GM12865 (cell line): ENCODE measurements around the gene FOXA2.

Source experiments
- DNase-seq: peaks from one replicate; pipeline ENCODE4 v3.0.0; 2010; ENCODE audit warnings: low read depth
- H3K4me3 ChIP-seq: 2 replicates; pipeline ENCODE4 v1.5.1; 2011; ENCODE audit warnings: mild to moderate bottlenecking, low read depth, low read length, control low read depth
- TF ChIP-seq, protein P1 (sequence below): IDR thresholded peaks from 2 replicates; pipeline ENCODE4 v1.5.1; 2011; ENCODE audit warnings: low read length, control low read depth, low read depth, inconsistent platforms; ENCODE audit not compliant: insufficient read depth; ENCODE audit errors: missing control alignments

FOXA2 gene

DNA sequence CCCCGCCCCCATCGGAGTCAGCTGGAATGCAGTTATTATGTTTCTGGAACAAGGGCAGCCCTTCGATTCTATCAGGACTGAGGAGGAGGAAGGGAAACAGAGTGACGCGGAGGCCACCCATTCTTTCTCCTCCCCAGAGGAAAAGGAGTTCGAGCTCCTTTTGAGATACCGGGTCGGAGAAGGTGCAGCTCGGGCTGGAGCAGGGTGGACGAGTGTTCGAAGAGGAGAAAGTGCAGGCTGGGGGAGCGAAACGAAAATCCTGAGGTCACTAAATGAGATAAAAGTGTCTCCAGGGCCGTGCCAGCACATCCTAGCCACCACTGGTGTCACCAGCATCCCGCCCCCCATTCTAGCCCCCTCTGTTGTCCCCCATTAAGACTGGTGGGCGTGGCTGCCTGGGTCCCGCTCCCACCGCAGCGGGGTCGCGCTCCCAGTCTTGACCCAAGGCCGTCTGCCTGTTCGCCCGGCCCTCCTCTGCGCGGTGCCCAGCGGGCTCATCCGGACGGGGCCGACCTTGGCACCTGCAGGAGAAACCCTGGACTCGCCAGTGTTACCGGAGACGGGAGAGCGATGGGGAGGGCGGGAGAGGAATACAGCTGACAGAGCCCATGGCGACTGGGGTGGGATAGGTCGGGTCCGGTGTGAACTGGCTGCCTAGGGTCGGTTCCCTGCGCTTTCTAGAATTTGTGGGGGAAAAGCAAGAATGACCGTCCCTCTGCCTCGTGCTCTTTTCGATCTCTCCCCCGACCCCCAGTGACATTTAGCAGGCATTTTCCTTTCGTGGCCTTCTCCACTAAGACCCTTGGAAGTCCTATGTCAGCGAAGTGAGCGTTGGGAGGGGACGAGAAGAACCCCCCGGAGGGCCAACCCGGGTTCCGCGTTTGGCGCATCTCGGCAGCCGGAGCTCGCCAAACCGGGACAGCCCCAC lies 16.2 kb downstream of the FOXA2 start:
- no peak for DNase-seq
- H3K4me3 ChIP-seq: no peak overlapping the region

DNA sequence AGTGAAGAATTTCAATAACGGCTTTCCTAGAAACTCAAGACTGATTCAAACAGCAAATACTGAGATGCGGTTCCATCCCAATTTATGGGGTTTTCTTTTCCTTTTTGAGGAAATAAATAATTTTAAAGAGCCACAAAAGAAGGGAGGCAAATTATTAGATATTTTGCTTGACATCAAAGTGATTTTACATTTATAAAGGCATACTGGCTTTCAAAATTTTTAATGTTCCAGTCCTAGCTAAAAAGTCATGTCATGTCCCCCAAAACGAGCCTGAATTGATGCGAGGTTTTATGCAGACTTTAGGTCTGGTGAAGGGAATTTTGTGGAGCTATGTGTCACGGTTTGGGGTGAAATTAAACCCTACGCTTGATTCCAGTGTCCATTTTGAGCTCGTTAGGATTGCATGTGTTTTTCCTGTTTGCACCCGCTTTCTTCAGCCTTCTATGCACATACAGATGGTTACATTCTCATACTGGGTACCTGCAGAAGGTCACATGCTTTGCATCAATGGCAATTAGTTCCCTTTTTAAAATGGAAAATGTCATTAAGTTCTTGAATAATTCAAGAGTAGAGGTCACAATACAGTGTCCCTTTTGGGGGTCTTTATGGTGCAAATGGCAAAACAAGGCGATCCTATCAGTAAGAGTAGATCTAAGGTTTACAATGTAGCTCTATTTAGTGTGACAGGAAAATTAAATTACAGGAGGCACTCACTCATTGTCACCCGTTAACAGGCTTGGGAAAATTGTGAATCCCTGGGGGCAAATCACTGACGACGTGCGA lies 17.3 kb downstream of the FOXA2 start:
- TF ChIP-seq, protein P1, sequence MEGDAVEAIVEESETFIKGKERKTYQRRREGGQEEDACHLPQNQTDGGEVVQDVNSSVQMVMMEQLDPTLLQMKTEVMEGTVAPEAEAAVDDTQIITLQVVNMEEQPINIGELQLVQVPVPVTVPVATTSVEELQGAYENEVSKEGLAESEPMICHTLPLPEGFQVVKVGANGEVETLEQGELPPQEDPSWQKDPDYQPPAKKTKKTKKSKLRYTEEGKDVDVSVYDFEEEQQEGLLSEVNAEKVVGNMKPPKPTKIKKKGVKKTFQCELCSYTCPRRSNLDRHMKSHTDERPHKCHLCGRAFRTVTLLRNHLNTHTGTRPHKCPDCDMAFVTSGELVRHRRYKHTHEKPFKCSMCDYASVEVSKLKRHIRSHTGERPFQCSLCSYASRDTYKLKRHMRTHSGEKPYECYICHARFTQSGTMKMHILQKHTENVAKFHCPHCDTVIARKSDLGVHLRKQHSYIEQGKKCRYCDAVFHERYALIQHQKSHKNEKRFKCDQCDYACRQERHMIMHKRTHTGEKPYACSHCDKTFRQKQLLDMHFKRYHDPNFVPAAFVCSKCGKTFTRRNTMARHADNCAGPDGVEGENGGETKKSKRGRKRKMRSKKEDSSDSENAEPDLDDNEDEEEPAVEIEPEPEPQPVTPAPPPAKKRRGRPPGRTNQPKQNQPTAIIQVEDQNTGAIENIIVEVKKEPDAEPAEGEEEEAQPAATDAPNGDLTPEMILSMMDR: no peak

More for the DNA sequence above, 16.2 kb downstream of the FOXA2 start:
- TF ChIP-seq, protein P1: no peak

DNA sequence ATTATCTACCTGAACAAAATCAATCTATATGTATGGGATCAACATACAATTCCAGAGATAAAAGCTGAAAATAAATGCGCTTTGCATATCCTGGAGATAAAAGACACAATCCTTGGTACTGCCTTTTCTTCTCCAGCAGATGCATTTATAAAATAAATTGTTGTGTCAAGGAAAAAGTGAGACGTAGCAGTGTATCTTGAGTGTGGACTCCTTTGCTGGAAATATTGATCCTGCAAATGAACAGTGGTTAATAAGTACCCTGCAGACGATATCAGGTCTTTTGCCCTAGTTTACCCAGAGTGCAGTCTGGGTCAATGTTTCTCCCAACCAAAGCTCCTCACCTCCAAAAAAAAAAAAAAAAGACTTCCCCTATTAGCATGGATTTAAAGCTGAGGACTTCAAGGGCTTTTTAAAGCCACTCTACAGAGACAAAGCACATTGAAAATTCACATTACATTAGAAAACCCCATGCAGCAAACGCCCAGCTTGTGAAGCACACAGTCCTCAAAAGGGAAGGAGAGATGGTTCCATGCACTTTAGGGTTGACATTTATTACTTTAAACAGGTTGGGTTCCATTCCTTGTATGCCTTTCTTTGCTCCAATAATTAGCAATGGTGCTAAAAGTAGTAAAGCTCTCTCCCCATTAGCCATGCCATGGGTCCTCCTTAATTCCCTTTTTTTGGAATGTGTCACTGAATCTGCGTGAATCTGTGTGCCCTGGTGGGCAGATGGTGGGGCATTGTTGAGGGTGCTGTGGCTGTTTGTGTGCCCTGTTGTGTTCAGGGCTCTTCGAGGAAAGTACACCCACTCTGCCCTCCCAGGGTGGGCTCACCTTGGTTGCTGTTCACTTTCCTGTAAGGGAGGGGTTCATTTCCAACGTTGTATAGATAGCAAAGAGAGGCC lies 21.1 kb downstream of the FOXA2 start:
- no peak overlapping the region for H3K4me3 ChIP-seq
- DNase-seq: no peak
- TF ChIP-seq, protein P1: no peak

More for the DNA sequence above, 17.3 kb downstream of the FOXA2 start:
- no peak for DNase-seq
- no peak overlapping the region for H3K4me3 ChIP-seq

DNA sequence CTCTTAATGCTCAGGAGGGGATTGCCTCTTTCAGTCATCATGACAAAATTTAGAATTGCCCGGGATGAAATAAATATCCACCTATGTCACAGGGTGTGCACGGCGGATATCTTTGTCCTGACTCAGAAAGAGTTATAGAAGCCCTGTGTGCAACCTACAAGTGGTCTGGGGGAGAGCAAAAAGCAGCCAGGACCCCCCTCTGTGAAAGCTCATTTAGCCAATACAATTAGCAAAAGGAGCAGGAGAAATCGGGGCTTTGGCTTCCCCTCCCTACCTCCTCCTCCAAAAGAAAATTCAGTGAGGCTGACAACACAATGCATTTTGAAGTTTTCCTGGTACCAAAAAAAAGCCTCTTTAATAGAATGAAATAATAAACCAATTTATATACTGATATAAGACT lies 21.8 kb downstream of the FOXA2 start:
- DNase-seq: no peak
- no peak overlapping the region for H3K4me3 ChIP-seq
- TF ChIP-seq, protein P1: no peak

DNA sequence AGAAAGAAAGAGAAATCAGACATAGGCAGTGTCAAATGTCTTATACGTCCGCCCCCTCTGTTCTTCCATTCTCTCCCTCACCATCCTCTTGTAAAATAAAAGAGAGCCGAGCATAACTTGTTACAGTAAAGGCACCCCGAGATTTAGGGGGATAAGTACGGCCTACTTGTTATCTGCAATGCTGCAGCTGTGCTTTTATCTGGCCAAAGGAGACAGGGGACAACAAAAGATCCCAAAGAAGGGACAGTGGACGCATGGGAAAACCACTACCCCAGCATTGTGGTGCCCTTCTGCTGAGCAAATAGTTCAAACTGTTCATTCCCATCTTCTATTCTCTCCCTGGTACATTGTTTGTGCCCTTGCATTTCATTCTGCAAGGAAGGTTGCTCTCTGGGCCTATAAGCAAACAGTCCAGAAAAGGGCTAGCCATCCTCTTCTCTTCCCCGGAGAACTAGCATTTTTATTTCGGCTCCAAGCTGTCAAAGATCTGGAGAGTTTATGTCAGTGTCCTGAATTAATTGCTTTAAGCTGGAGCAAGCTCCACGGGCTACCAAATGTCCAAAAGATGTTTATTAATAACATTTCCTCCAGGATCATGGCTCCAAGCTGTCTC lies 22.3 kb downstream of the FOXA2 start:
- DNase-seq: no peak
- TF ChIP-seq, protein P1: no peak
- no peak overlapping the region for H3K4me3 ChIP-seq

DNA sequence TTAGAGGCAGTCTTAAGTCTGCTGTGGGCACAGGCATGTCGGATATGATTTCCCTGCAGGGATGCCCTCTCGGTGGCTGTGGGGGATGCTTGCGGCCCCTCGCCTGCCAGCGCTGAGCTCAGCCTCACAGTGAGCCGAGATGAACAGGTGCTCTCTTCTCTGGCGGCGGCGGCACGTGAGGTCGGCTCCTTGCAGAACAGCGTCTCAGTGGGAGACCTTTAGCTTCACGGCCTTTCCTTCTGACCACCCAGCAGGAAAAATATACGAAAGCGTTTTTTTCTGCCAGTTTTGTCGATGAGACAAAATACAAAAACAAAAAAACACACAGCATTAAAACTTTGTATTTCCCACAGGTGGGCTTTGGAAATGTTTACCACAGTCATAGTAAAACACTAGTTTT lies 23.6 kb downstream of the FOXA2 start:
- no peak for DNase-seq
- H3K4me3 ChIP-seq: no peak overlapping the region
- TF ChIP-seq, protein P1: no peak
